Transverse colon (tissue), 3 donors: ENCODE measurements around the gene MAN2C1.

Experiments
- CTCF ChIP-seq, 5 experiments: fragments of 200-600 bp in 3 of 5; fragments of 450-650 bp in 2 of 5; sonication (generic) in 3 of 5; IDR thresholded peaks; 1 replicate in 2 of 5; 2 replicates in 3 of 5; pipeline ENCODE4 v1.5.1; 2016 to 2017; ENCODE audit warnings: antibody characterized with exemption in 5 of 5, inconsistent platforms in 3 of 5, mild to moderate bottlenecking in 2 of 5, moderate library complexity in 1 of 5
- POLR2A ChIP-seq: fragments of 450-650 bp; IDR thresholded peaks from one replicate; pipeline ENCODE4 v1.6.1; 2016; ENCODE audit warnings: antibody characterized with exemption, mild to moderate bottlenecking, moderate library complexity

- TF ChIP-seq POLR2A (no peak), CTCF (IDR thresholded peaks at IDR 0.05) (no peak)
Measured at GRCh38 chr15:75352186-75353080, 16.0 kb downstream of the MAN2C1 start.
